D721Med (cell line): Measurements from ENCODE around the gene MAPRE2.

Source experiments
- DNase-seq: peaks from one replicate; pipeline ENCODE4 v3.0.0; 2011; ENCODE audit warnings: low spot score; ENCODE audit not compliant: insufficient read length
- FAIRE-seq: peaks from 2 replicates; lab custom pipeline; 2011; peaks lifted over from hg19 to GRCh38; lab: Jason Lieb, UNC
- TF ChIP-seq, protein P1 (sequence below): IDR thresholded peaks from 2 replicates; pipeline ENCODE4 v1.5.1; 2012; ENCODE audit warnings: mild to moderate bottlenecking, control low read depth; ENCODE audit not compliant: insufficient read depth; ENCODE audit errors: missing control alignments

Gene MAPRE2

DNA sequence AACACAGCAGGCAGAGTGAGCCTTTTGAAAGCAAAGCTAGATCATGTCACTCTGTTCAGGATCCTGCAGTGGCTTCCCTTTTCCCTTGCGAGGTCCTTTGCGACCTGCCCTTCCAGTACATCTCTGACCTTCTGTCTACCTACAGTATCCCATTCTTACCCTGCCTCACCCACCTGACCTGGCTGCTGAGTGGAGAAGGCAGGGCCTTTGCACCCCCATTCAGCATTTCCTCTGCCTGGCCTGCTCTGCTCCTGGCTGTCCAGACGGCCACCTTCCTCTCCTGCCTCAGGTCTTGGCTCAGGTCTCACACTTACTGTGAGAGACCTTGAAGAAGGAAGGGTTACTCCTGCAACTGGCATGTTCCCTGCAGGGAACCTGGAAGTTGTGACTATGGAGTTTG lies 77.4 kb downstream of the MAPRE2 start:
- no peak for FAIRE-seq
- TF ChIP-seq, protein P1, sequence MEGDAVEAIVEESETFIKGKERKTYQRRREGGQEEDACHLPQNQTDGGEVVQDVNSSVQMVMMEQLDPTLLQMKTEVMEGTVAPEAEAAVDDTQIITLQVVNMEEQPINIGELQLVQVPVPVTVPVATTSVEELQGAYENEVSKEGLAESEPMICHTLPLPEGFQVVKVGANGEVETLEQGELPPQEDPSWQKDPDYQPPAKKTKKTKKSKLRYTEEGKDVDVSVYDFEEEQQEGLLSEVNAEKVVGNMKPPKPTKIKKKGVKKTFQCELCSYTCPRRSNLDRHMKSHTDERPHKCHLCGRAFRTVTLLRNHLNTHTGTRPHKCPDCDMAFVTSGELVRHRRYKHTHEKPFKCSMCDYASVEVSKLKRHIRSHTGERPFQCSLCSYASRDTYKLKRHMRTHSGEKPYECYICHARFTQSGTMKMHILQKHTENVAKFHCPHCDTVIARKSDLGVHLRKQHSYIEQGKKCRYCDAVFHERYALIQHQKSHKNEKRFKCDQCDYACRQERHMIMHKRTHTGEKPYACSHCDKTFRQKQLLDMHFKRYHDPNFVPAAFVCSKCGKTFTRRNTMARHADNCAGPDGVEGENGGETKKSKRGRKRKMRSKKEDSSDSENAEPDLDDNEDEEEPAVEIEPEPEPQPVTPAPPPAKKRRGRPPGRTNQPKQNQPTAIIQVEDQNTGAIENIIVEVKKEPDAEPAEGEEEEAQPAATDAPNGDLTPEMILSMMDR = no peak
- DNase-seq = no peak

DNA sequence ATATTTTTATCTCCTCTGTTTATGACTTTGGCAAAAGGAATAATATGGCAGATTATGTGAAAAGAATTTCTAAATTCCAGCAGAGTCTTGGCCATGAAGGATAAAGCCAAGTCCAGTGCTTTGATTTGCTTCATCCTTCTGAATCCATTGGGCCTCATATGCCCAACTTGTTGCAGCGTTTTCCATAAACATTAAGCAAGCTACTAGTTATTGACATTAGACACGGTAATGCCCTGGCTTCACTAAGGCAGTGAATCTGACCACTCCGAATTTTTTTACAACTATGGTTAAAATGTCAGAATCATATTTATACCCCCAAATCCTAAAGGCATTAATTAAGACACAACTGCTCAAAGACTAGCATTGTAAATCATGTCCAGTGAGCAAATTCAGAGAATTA lies 79.8 kb downstream of the MAPRE2 start:
- no peak for FAIRE-seq
- TF ChIP-seq, protein P1 = no peak
- DNase-seq = no peak

DNA sequence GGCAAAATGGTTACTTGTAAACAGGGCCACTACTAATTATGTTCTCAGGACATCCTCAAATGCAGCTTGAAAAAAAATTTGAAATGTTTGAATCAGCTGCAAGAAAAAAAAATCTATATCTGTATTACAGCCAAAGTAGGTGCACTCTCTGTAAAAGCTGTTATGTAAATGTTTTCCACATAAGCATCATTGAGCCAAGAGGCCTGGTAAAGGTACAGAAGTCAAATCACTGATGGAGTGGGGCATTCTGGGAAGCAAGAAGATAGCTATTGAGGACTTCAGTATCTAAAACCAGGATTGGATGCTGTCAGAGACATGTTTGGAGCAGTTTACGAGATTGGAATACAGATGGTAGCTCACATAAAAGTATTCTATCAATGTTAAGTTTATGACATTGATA lies 80.3 kb downstream of the MAPRE2 start:
- no peak for DNase-seq
- TF ChIP-seq, protein P1 = no peak
- FAIRE-seq = no peak

DNA sequence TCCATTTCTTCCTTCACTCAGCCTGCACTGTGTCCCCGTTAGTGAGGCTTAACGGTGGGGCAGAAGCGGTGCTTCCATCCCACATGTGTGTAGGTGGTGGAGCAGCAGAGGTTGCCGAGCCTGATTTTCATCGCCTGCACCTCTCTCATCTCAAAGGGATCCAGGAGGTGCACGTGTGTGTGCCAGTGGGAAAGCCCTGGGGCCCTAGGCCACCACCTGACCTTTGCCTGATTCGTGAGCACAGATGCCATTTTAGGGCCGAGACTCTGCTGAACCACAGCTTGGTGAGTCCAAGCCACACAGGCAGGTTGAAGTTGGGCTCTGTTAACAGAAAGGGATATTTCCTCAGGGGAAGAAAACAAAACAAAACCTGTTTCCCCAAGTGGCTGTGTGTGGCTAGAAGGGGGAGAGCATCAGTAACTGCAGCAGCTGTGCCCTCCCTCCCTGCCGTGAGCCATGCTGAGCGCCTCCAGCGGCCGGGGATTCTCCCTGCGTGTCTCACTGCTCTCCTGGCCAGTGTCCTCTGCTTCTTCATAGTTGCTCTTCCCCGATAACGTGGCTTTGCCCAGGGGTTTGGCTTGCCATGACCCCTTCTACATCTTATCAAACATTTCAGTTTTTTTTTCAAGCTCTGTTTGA lies 81.5 kb downstream of the MAPRE2 start:
- DNase-seq (no peak), FAIRE-seq (no peak)
- TF ChIP-seq, protein P1 = no peak

DNA sequence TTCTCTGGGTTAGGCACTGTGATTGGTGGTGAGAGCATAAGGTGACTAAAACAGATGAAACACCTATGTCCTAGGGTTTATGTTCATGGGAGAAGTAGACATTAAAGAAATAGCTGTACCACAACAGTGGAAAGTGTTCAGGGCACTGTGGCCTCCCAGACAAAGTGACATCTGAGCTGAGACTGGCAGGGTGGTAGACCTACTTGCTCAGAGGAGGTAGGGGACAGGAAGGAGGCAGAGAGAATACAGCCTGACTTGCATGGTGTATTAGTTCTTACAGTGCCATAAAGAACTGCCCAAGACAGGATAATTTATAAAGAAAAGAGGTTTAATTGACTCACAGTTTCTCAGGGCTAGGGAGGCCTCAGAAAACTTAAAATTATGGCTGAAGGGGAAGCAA lies 82.6 kb downstream of the MAPRE2 start:
- no peak for FAIRE-seq
- TF ChIP-seq, protein P1 = no peak

GRCh38 chr18:35127201-35127600 lies 86.0 kb downstream of the MAPRE2 start:
- TF ChIP-seq, protein P1 = no peak
- FAIRE-seq (no peak), DNase-seq (no peak)

More for the DNA sequence above, 82.6 kb downstream of the MAPRE2 start:
- no peak for DNase-seq

GRCh38 chr18:35128675-35129074 lies 87.5 kb downstream of the MAPRE2 start:
- TF ChIP-seq, protein P1 = no peak
- FAIRE-seq = no peak
- no peak for DNase-seq
